ENCODE data around the gene ITPR1.

Gene ITPR1

GRCh38 chr3:4866866-4867265, 373.7 kb downstream of the ITPR1 start:
- DNase-seq (ENCODE audit: low spot score): no peak
- TF ChIP-seq CTCF (IDR thresholded peaks at IDR 0.05; ENCODE audit: extremely low read depth, insufficient read depth, missing control alignments): no peak
- in situ Hi-C loops (cut with MboI; ENCODE audit: low pct_unique_long_range_greater_than_20kb, low sequenced_read_pairs, unreplicated experiment): no loop called here

GRCh38 chr3:4877173-4877787, 384.1 kb downstream of the ITPR1 start:
- no peak for TF ChIP-seq CTCF (IDR thresholded peaks at IDR 0.05; ENCODE audit: extremely low read depth, insufficient read depth, missing control alignments)
- DNase-seq (ENCODE audit: low spot score): no peak
- in situ Hi-C loops (cut with MboI; ENCODE audit: low pct_unique_long_range_greater_than_20kb, low sequenced_read_pairs, unreplicated experiment): no loop called here

GRCh38 chr3:4880850-4881249, 387.7 kb downstream of the ITPR1 start:
- no peak for DNase-seq (ENCODE audit: low spot score)
- in situ Hi-C loops (cut with MboI; ENCODE audit: low pct_unique_long_range_greater_than_20kb, low sequenced_read_pairs, unreplicated experiment): no loop called here
- TF ChIP-seq CTCF (IDR thresholded peaks at IDR 0.05; ENCODE audit: extremely low read depth, insufficient read depth, missing control alignments): no peak

GRCh38 chr3:4882548-4882947, 389.4 kb downstream of the ITPR1 start:
- in situ Hi-C loops (cut with MboI; ENCODE audit: low pct_unique_long_range_greater_than_20kb, low sequenced_read_pairs, unreplicated experiment): no loop called here
- no peak for DNase-seq (ENCODE audit: low spot score)
- TF ChIP-seq CTCF (IDR thresholded peaks at IDR 0.05; ENCODE audit: extremely low read depth, insufficient read depth, missing control alignments): no peak

- in situ Hi-C loops (cut with MboI; ENCODE audit: low pct_unique_long_range_greater_than_20kb, low sequenced_read_pairs, unreplicated experiment): no loop called here
- TF ChIP-seq CTCF (IDR thresholded peaks at IDR 0.05; ENCODE audit: extremely low read depth, insufficient read depth, missing control alignments): no peak
- DNase-seq (ENCODE audit: low spot score): no peak
These were observed 389.9 kb downstream of the ITPR1 start for GRCh38 chr3:4883011-4883410.

GRCh38 chr3:4884888-4885287, 391.7 kb downstream of the ITPR1 start:
- in situ Hi-C loops (cut with MboI; ENCODE audit: low pct_unique_long_range_greater_than_20kb, low sequenced_read_pairs, unreplicated experiment): no loop called here
- no peak for DNase-seq (ENCODE audit: low spot score)
- TF ChIP-seq CTCF (IDR thresholded peaks at IDR 0.05; ENCODE audit: extremely low read depth, insufficient read depth, missing control alignments): no peak

- TF ChIP-seq CTCF (IDR thresholded peaks at IDR 0.05; ENCODE audit: extremely low read depth, insufficient read depth, missing control alignments): no peak
- in situ Hi-C loops (cut with MboI; ENCODE audit: low pct_unique_long_range_greater_than_20kb, low sequenced_read_pairs, unreplicated experiment): no loop called here
- DNase-seq (ENCODE audit: low spot score): no peak
These were observed 392.2 kb downstream of the ITPR1 start for GRCh38 chr3:4885316-4885715.
